ENCODE results near the gene UBR3.

The UBR3 gene

DNA sequence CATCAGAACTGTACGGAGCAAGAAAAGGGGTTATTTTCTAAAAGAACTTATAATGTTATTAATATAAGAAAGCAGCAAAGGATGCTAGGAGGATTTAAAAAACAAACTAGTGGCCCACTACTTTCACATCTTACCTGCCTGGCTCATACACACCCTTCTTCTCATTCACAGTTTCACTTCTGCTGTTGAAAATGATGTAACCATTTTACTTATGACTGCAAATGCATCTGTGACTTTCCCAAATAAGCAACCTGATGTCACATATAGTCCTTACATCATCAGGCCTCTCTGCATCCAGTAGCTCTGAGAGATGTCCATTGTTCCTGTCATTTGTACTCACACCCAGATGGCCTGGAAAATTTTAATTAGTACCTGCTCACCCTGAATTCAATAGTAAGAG, 248.9 kb downstream of the UBR3 start:
- TF ChIP-seq, protein P1, sequence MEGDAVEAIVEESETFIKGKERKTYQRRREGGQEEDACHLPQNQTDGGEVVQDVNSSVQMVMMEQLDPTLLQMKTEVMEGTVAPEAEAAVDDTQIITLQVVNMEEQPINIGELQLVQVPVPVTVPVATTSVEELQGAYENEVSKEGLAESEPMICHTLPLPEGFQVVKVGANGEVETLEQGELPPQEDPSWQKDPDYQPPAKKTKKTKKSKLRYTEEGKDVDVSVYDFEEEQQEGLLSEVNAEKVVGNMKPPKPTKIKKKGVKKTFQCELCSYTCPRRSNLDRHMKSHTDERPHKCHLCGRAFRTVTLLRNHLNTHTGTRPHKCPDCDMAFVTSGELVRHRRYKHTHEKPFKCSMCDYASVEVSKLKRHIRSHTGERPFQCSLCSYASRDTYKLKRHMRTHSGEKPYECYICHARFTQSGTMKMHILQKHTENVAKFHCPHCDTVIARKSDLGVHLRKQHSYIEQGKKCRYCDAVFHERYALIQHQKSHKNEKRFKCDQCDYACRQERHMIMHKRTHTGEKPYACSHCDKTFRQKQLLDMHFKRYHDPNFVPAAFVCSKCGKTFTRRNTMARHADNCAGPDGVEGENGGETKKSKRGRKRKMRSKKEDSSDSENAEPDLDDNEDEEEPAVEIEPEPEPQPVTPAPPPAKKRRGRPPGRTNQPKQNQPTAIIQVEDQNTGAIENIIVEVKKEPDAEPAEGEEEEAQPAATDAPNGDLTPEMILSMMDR (conservative IDR thresholded peaks at IDR 0.05), result no peak

DNA sequence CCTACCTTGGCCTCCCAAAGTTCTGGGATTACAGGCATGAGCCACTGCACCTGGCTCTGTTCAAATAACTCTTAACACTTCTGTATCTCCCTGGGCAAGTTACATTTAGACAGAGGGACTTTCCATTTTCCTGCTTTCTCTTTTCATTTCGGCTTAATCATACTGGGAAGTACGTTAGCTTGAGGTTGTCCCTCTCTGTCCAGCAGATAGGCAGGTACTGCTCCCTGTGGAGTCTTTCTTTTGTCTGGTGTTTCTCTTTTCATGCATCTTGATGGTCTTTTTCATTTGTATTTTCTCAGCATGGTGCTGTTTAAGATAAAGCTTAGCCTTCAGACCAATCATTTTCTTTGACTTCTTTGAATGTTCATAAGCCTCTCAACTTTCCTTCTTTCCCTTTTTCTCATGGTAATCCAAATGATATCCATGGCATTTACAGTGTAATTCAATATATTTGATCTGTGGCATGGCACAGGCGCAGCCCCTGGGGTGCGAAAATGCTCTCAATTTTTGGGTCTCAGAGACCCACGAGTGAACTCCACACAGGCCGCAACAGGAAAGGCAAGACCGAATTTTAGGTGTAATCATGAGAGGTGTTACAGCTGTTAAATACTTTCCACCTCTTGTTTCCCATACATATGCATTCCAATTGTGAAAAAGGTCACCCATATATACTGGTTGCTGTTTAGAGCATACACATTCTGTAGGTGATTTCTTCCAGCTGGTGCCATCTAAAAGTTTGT, 250.7 kb downstream of the UBR3 start:
- TF ChIP-seq, protein P1 (conservative IDR thresholded peaks at IDR 0.05), result no peak
- no peak overlapping the region for H3K27ac ChIP-seq

More for the DNA sequence above, 248.9 kb downstream of the UBR3 start:
- no peak overlapping the region for H3K27ac ChIP-seq

DNA sequence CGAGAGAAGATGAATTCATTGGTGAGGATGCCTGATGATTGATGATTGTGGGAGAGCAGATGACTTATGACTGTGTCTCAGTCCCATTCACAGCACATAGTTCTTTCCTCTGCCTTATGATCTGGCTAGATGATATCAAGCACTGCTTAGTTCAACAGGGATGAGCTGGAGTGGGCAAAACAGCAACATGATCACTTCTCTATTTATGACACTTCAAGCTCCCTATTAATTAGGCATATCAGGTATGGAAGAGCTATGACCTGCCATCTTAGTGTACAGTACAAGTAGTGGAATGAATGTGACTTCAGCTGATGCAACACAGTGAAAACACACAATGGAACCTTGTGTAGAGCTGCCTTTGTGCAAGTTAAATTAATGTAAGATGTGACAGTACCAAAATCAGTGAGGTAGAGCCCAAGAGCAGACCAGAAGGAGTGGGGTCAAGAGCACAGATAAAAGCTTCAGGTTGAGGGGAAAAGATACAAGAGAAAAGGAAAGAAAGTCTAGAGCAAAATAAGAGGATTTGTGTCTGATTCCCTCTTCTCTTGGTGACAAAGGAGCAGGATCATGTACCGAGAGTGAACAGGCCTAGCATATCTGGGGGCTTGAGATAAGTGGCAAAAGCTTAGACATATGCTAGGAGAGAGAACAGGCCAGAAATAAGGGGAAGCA, 257.7 kb downstream of the UBR3 start:
- no peak overlapping the region for H3K27ac ChIP-seq
- TF ChIP-seq, protein P1 (conservative IDR thresholded peaks at IDR 0.05), result no peak

DNA sequence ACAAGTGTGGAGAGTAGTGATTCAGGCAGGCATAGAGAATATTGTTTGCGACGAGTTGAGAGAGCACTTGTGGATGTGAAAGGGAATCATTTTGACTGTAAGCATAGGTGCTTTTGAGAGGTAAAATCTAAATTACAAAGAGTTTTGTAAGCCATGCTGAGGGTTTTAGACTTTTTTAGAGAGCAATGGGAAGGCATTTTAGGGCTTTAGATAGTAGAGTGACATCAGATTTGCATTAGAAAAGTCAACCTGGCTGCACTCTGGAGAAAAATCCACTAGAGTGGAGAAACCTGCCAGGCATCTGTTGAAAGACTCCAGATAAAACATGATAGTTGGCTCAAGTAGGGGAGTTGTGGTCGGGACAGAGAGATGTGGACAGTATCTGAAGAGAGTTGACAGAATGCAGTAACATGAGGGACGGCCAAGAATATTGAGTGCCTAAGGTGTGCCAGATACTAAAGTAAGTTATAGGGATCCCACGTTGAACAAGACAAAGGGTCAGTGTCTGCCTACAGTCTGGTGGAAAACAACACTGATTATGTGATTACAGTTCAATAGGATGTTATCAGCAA, 258.9 kb downstream of the UBR3 start:
- TF ChIP-seq, protein P1 (conservative IDR thresholded peaks at IDR 0.05), result no peak
- no peak overlapping the region for H3K27ac ChIP-seq

DNA sequence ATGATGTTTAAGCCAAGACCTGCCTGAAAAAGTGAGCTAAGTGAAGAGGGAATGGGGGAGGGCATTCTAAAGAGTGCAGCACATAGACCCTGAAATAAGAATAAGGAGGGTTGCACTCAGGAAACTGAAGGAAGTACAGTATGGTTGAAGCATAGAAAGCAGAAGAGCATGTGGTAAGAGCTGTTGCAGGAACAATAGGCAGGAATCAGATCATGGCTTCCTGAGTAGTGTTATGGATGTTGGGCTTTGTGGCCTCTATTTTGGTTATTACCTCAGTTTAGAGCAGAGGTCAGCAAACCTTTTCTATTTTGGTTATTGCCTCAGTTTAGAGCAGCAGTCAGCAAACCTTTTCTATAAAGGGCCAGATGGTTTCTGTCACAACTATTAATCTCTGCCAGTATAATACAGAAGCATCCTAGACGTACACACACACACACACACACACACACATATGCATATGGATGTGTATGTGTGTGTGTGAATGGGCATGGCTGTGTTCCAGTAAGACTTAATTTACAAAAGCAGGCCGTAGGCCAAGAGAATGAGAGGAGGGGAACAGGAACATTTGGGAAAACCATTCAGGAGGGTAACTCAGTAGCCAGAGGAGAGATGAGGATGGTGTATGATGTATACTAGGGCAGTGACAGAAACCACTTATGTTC, 259.6 kb downstream of the UBR3 start:
- TF ChIP-seq, protein P1 (conservative IDR thresholded peaks at IDR 0.05), result no peak
- no peak overlapping the region for H3K27ac ChIP-seq

DNA sequence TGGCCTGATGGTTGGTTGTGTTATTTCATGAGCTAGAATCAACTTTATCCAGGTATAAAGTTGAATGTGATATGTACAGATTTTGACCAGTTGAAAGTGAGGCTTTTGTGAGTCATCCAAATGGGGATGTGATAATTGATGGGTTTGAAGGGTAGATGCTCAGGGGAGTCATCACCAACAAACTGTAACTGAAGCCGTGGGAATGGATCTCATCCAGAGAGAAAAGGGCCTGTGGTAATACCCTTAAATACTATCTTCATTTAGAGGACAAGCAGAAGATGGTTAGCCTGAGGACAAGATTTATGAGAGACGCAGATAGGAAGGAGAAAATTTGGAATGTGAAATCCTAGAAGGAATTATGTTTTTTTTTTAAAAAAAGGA, 260.1 kb downstream of the UBR3 start:
- H3K27ac ChIP-seq, result no peak overlapping the region
- TF ChIP-seq, protein P1 (conservative IDR thresholded peaks at IDR 0.05), result no peak

DNA sequence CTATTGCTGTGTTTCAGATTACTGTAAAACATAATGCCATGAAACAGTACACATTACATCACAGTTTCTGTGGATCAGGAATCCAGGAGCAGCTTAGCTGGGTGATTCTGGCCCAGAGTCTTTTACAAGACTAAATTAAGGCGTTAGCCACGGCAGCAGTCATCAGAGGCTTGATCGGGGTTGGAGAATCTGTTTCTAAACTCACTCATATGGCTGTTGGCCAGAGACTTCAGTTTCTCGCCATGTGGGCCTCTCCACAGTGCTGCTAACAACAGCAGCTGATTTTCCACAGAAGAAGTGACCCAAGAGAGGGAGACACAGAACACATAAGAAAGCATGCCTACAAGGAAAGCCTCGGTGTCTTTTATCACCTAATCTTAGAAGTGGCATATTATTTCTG, 261.5 kb downstream of the UBR3 start:
- H3K27ac ChIP-seq, result no peak overlapping the region
- TF ChIP-seq, protein P1 (conservative IDR thresholded peaks at IDR 0.05), result no peak

Data from VCaP (cell line).